WI38 (cell line): ENCODE measurements around the gene SPACA4.
A peak's percentile ranks its signal among the peaks of the same experiment; 100 is the strongest.

Experiments
- H3K4me3 ChIP-seq: 2 replicates; pipeline ENCODE4 v1.5.1; 2011; ENCODE audit warnings: low read depth, mild to moderate bottlenecking, control low read depth, low read length
- CTCF ChIP-seq: IDR thresholded peaks from 2 replicates; pipeline ENCODE4 v1.5.1; 2012; ENCODE audit warnings: low read depth, mild to moderate bottlenecking, control low read depth, low read length

The SPACA4 gene

GRCh38 chr19:48635966-48636858, 29.7 kb downstream of the SPACA4 start:
- peak overlapping the region; percentile 58 for H3K4me3 ChIP-seq
- TF ChIP-seq CTCF, result no peak

DNA sequence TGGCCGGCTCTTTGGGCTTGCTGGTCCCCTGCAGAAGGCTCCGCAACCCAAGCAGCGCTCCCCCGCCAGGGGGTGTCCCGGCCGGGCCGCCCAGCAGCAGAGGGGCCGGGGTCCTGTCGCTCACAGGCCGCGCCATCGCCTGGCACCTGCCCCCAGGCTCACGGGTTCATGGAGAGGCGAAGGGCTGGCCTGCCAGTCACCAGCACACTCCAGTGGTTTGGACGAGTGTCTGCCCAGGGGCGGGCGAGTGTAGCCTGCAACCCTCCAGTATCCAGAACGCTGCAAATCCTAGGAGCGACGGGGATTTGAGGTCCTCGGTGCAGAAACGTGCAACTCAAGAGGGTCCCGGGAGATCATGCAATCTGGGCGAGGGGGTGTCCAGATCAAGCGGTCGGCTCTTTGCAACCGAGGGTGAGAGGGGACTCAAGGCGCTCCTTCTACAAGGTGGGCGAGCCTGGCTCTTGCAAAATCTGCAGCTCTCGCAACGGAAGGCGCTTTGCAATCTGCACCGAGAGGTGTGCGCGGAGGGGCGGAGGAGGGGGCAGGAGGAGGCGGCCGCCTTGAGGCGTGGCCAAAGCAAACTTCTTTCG, 30.4 kb downstream of the SPACA4 start, which contains the start of gene DBP:
Gene DBP, minus strand, starts transcription at position 521 of the 590 bp plus-strand sequence. Its CDS starts 385 bp downstream, at position 136.
- peak within 1 kb of the TSS; percentile 59 for H3K4me3 ChIP-seq
- TF ChIP-seq CTCF, result 0 out of 2 replicates have a peak, but pooled peaks have one; percentile 14

DNA sequence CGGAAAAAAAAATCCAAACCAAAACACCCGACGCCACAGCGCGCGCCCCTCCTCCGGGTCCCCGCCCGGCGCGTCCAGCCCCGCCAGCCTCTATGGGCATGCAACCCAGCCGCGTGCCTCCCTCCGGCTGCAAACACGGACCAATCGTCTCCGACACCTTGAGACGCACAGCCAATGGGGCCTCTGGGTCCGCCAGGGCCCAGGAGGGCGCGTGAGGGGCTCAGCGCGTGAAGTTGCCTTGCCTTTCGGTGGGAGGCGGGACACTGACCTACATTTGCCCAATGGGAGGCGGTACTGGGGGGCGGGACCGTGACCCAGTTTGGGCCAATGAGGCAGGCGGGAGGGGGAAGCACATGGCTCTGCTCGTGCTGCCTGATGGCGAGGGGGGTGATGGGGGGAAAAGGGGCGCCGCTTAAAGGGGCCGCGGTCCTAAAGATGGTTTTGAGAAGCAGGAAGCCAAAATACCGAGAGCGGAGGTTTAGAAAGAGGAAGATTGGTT, 31.0 kb downstream of the SPACA4 start:
- peak overlapping the region; percentile 59 for H3K4me3 ChIP-seq
- TF ChIP-seq CTCF, result no peak

GRCh38 chr19:48637948-48638830, 31.6 kb downstream of the SPACA4 start:
- TF ChIP-seq CTCF, result no peak
- peak overlapping the region; percentile 59 for H3K4me3 ChIP-seq

DNA sequence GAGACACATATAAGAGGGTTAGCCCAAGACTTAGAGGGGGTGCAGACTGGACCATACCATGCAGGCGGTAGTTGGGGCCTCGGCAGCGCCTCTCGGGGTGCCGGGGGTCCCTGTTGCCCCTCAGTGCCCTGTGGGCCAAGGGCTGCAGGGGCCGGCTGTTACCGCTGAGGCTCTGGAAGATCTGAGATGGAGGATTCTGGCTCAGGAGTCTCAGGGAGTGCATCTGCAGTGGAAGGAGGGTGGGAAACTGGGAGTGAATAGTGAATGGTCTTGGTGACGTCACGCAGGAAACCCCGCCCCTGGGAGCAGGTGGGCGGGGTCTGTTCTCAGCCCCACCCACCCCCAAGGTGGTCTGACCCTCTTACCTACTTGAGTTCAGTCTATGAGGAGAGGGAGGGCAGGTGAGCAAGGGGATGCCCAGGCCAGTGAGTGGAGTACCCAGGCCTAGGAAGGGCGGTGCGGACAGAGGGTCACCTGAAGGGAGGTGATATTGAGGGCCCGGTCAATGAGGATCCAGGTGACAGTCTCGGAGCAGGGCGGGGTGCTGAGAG, 32.4 kb downstream of the SPACA4 start:
- H3K4me3 ChIP-seq, result no peak overlapping the region

More for the DNA sequence above, 32.4 kb downstream of the SPACA4 start:
- no peak for TF ChIP-seq CTCF
